ENCODE results near the gene ZNF471.

- TF ChIP-seq CTCF (IDR thresholded peaks at IDR 0.05), result no peak
- no peak for TF ChIP-seq EP300 (IDR thresholded peaks at IDR 0.05)
- TF ChIP-seq POLR2AphosphoS5 (IDR thresholded peaks at IDR 0.05), result no peak
Measured at GRCh38 chr19:56525214-56525860, 17.7 kb downstream of the ZNF471 start.
